ENCODE measurements around the gene WSB2. TPM values are rescaled to one million over a fixed set of nuclear protein-coding genes. Genes with fewer than 3 reads are reported as not detected.
A peak's percentile ranks its signal among the peaks of the same experiment; 100 is the strongest.
"Not testable (repeated sequence)": the region's sequence is repeated elsewhere in the genome, so short reads cannot be mapped to it uniquely, and the experiment has no call there.

The WSB2 gene
- polyA plus RNA-seq, 3 donors: 46.3 to 51.8 (median 48.2) TPM

- DNase-seq (ENCODE audit: extremely low read depth in 1 of 11, low read depth in 9 of 11, low spot score in 4 of 11): no peak
These were observed 43.1 kb downstream of the WSB2 start for GRCh38 chr12:118017926-118018325.

- DNase-seq (ENCODE audit: extremely low read depth in 1 of 11, low read depth in 9 of 11, low spot score in 4 of 11): peak; percentile 91 to 99 (median 96)
These were observed 44.3 kb downstream of the WSB2 start, which contains the start of gene RFC5 for GRCh38 chr12:118016424-118017264. RFC5 (plus strand) TSS chr12:118016703; CDS start chr12:118016828, 125 bp downstream.

GRCh38 chr12:118015944-118016343, 45.0 kb downstream of the WSB2 start:
- no peak for DNase-seq (ENCODE audit: extremely low read depth in 1 of 11, low read depth in 9 of 11, low spot score in 4 of 11)

- DNase-seq (ENCODE audit: extremely low read depth in 1 of 11, low read depth in 9 of 11, low spot score in 4 of 11): no peak
These were observed 45.7 kb downstream of the WSB2 start for GRCh38 chr12:118015306-118015705.

- DNase-seq (ENCODE audit: extremely low read depth in 1 of 11, low read depth in 9 of 11, low spot score in 4 of 11): no peak
These were observed 47.7 kb downstream of the WSB2 start for GRCh38 chr12:118013283-118013682.

- DNase-seq (ENCODE audit: extremely low read depth in 1 of 11, low read depth in 9 of 11, low spot score in 4 of 11): no peak
These were observed 49.0 kb downstream of the WSB2 start for GRCh38 chr12:118011961-118012360.

- no peak for DNase-seq (ENCODE audit: extremely low read depth in 1 of 11, low read depth in 9 of 11, low spot score in 4 of 11)
These were observed 49.6 kb downstream of the WSB2 start for GRCh38 chr12:118011377-118011776.

- DNase-seq (ENCODE audit: extremely low read depth in 1 of 11, low read depth in 9 of 11, low spot score in 4 of 11): no peak
These were observed 50.1 kb downstream of the WSB2 start for GRCh38 chr12:118010903-118011302.

GRCh38 chr12:117999806-118000205, 61.2 kb downstream of the WSB2 start:
- DNase-seq (ENCODE audit: extremely low read depth in 1 of 11, low read depth in 9 of 11, low spot score in 4 of 11): not testable (repeated sequence)

- no peak for DNase-seq (ENCODE audit: extremely low read depth in 1 of 11, low read depth in 9 of 11, low spot score in 4 of 11)
These were observed 62.3 kb downstream of the WSB2 start for GRCh38 chr12:117998719-117999118.

- no peak for DNase-seq (ENCODE audit: extremely low read depth in 1 of 11, low read depth in 9 of 11, low spot score in 4 of 11)
These were observed 66.2 kb downstream of the WSB2 start for GRCh38 chr12:117994551-117995438.

- no peak for DNase-seq (ENCODE audit: extremely low read depth in 1 of 11, low read depth in 9 of 11, low spot score in 4 of 11)
These were observed 74.1 kb downstream of the WSB2 start for GRCh38 chr12:117986705-117987469.

- no peak for DNase-seq (ENCODE audit: extremely low read depth in 1 of 11, low read depth in 9 of 11, low spot score in 4 of 11)
These were observed 75.8 kb downstream of the WSB2 start for GRCh38 chr12:117985182-117985581.

Other genes with a start within 250 kb of the WSB2 start
- under 1 TPM; 0.88 to 0.98 (median 0.95) TPM for gene KSR2, start 92.2 kb downstream of the WSB2 start, polyA plus RNA-seq (ENCODE audit: insufficient read length in 3 of 3)
- 10 to 100 TPM; 35.7 to 40.8 (median 37.6) TPM for gene RFC5, start 44.5 kb downstream of the WSB2 start, polyA plus RNA-seq (ENCODE audit: insufficient read length in 3 of 3)
- gene VSIG10, start 42.8 kb upstream of the WSB2 start, polyA plus RNA-seq (ENCODE audit: insufficient read length in 3 of 3): 10 to 100 TPM; 21.5 to 33.0 (median 24.1) TPM
- gene PEBP1, start 74.9 kb upstream of the WSB2 start, polyA plus RNA-seq (ENCODE audit: insufficient read length in 3 of 3): 100 to 1,000 TPM; 295 to 316 (median 310) TPM

Data from renal cortex interstitium (tissue), 11 donors.